NK-92 treated with Interleukin-12 subunit alpha and Interleukin-12 subunit beta, amount 100 ng/mL, for 24 hours (cell line): ENCODE measurements around the gene TMEM253.

Source experiments
- DNase-seq: peaks from one replicate; lab custom pipeline; 2025; lab: John Stamatoyannopoulos, UW

TMEM253 gene

DNA sequence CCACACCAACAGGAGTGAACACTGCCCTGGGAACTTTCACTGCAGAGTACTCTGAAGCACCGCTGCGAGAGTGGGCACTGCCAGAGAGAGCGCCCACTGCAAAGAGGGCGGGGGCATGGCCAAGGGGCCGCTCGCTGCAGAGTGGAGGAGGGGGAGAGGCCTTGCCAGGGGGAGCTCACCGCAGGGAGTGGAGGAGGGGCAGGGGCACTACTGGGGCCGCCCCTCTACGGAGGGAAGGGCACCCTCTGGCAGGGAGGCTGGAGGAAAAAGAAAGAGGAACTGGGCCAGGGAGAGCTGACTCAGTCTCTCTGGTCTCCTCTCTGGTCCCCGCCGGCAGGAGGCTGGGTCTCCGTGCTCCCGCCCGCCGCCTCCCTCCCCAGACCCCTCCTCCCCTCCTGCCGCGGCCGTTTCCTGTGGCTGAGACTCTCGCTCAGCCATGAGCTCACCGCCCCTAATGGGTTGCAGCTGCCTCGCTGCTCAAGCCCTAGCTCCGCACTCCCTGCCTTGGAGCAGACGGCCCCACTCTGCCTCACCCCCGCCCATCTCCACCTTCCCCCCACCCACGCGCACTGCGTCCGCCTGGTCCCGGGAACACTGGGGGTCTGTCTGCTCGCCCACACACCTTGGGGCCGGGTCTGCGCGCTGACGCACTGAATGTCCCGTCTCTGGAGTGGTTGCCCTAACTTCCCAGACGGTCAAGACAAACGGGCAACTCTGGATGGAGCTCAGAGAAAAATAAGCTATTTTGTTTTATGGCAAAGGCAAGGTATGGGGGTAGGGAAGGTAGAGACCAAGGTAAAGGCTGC lies 29.4 kb upstream of the TMEM253 start:
- DNase-seq: no peak

DNA sequence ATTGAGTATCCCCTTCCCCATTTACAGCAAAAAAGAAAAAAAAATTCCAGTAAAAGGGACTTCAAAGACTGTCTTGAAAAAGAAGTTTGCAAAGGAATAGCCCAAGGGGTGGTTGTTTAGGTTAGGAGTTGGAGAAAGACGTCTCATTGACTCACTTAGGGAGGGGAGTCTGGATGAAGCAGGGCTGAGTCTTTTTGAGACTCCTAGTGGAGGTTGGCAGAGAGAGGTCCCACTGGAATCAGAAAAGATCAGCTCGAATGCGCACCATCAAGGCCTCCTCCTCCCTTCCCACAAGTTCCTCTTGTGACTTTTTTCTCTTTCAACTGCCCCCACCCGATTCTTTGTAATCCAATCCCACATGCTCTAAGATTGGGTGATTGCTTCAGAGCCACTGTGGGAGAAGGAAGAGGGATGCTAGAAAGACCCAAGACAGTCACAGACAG lies 28.8 kb upstream of the TMEM253 start:
- no peak for DNase-seq

DNA sequence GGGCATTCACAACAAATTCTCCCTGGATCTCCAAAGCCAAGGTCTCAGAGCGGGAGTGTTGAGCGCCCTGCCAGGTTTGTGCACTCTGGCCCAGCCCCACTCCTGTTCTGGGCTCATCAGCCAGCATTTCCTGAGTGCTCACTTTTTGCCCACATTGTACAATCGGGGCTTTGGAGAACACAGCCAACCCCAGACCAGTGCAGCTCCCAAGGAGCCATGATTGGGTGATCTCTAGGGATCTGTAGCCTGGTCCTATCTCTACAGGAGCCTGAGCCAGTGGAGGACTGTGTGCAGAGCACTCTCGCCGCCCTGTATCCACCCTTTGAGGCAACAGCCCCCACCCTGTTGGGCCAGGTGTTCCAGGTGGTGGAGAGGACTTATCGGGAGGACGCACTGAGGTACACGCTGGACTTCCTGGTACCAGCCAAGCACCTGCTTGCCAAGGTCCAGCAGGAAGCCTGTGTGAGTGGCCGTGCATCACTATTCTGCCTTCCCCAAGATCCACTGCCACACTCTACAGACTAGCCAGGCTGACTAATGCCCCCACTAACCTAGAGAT lies 28.0 kb upstream of the TMEM253 start:
- no peak for DNase-seq

DNA sequence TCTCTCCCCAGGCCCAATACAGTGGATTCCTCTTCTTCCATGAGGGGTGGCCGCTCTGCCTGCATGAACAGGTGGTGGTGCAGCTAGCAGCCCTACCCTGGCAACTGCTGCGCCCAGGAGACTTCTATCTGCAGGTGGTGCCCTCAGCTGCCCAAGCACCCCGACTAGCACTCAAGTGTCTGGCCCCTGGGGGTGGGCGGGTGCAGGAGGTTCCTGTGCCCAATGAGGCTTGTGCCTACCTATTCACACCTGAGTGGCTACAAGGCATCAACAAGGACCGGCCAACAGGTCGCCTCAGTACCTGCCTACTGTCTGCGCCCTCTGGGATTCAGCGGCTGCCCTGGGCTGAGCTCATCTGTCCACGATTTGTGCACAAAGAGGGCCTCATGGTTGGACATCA lies 26.9 kb upstream of the TMEM253 start:
- DNase-seq: no peak

DNA sequence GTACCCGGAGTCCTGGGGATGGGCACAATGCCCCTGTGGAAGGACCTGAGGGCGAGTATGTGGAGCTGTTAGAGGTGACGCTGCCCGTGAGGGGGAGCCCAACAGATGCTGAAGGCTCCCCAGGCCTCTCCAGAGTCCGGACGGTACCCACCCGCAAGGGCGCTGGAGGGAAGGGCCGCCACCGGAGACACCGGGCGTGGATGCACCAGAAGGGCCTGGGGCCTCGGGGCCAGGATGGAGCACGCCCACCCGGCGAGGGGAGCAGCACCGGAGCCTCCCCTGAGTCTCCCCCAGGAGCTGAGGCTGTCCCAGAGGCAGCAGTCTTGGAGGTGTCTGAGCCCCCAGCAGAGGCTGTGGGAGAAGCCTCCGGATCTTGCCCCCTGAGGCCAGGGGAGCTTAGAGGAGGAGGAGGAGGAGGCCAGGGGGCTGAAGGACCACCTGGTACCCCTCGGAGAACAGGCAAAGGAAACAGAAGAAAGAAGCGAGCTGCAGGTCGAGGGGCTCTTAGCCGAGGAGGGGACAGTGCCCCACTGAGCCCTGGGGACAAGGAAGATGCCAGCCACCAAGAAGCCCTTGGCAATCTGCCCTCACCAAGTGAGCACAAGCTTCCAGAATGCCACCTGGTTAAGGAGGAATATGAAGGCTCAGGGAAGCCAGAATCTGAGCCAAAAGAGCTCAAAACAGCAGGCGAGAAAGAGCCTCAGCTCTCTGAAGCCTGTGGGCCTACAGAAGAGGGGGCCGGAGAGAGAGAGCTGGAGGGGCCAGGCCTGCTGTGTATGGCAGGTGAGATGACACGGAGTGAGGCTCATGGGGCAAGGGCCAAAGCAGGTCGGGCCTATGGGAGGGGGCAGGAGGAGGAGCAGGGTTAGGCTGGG lies 26.2 kb upstream of the TMEM253 start:
- no peak for DNase-seq

DNA sequence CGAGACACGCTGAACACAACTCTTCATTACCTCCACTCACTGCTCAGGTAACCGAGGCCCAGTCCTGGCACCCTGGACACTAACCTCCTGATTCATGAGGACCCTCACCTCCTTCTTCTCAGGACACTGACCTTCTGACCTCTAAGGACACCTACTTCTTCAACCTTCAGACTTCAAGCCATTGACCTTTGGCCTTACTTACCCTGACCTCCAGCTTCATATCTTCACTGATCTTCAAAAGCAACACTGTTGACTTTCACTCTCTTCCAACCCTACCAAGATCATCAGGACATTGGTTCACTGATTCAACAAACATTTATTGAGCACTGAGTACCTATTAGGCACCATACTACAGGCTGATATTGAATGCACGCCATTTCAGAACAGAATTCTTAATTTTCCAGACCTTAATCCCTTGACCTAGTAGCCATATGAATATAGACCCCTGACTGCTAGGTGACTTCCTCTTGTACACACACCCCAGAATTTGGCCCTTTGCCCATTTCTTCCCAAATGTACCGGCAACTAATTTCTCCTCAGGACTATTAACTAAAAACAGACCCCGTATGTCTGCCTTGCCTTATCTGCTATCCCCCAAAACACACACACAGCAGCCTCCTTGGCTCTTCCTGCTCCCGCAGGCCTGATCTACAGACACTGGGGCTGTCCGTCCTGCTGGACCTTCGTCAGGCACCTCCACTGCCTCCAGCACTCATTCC lies 25.0 kb upstream of the TMEM253 start:
- DNase-seq: no peak

DNA sequence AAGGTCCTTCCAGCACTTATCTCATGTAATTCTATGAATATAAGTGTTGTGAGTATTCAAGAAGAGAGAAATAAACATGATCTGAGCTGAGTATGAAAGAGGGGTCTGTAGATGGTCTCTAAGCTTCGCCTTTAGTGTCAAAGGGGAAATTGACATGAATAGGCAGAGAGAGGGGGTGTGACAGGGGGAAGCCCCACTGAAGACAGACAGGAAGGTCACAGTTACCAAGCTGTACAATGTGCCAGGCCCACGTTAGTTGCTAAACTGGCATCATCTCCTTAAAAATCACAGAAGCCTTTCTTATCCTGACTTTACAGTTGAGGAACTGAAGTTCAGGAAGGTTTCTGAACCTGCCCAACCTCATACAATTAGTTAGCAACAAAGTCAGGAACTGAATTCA lies 23.2 kb upstream of the TMEM253 start:
- DNase-seq: no peak

DNA sequence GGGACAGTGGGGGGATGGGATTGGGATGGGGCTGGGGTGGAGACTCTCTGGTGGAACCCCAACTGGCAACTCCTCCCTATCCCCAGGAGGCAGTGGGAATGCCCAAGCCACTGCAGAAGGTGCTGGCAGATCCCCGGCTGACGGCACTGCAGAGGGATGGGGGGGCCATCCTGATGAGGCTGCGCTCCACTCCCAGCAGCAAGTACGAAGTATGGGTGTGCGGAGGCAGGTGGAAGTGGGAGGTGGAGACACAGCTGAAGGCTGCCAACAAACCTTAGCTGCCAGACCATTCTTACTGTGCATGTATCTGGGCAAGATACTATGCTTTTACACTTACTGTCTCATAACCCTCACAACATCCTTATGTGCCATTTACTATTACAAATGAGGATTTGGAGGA lies 22.6 kb upstream of the TMEM253 start:
- DNase-seq: no peak

DNA sequence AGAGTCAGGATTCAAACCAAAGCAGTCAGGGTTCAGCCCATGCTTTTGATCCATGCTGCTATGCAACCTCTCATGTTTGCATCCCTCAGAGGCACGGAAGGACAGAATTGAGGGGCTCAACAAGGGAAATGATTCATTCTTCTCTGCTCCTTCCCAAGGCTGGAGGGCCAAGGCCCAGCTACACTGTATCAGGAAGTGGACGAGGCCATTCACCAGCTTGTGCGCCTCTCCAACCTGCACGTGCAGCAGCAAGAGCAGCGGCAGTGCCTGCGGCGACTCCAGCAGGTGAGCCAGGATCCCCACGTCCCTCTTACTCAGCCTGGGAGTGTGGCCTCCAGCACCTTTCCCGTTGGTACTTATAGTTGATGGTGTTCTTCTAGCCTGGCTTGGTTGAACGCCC lies 22.1 kb upstream of the TMEM253 start:
- no peak for DNase-seq

DNA sequence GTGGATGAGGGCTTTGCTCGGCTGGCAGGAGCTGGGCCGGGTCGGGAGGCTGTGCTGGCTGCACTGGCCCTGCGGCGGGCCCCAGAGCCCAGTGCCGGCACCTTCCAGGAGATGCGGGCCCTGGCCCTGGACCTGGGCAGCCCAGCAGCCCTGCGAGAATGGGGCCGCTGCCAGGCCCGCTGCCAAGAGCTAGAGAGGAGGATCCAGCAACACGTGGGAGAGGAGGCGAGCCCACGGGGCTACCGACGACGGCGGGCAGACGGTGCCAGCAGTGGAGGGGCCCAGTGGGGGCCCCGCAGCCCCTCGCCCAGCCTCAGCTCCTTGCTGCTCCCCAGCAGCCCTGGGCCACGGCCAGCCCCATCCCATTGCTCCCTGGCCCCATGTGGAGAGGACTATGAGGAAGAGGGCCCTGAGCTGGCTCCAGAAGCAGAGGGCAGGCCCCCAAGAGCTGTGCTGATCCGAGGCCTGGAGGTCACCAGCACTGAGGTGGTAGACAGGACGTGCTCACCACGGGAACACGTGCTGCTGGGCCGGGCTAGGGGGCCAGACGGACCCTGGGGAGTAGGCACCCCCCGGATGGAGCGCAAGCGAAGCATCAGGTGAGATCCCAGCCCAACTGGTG lies 19.2 kb upstream of the TMEM253 start:
- no peak for DNase-seq

DNA sequence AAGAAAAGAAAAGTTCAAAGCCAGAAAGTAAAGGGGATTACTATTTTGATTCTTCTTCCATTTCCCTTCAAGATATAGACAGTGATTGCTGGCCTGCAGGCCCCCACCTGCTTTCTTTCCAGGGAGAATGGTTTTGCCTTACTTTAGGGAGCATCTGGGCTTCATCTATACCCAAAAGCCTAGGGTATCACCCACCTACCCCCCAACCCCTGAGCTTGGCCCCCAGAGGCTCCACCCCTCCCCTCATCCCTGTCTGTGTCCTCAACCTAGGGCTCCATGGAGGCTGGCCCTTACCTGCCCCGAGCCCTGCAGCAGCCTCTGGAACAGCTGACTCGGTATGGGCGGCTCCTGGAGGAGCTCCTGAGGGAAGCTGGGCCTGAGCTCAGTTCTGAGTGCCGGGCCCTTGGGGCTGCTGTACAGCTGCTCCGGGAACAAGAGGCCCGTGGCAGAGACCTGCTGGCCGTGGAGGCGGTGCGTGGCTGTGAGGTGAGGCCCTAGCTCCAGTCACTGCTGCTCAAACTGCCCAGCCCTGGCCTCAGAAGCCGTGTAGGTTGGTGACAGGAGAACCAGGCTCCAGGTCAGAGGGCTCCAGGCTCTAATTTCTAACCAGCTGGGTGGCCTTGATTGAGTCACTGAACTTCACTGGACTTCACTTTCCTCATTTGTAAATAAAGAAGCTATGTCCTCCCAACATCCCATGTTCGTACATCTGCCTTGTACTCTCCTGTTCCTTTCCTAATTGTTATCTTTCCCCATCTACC lies 17.1 kb upstream of the TMEM253 start:
- DNase-seq: no peak

DNA sequence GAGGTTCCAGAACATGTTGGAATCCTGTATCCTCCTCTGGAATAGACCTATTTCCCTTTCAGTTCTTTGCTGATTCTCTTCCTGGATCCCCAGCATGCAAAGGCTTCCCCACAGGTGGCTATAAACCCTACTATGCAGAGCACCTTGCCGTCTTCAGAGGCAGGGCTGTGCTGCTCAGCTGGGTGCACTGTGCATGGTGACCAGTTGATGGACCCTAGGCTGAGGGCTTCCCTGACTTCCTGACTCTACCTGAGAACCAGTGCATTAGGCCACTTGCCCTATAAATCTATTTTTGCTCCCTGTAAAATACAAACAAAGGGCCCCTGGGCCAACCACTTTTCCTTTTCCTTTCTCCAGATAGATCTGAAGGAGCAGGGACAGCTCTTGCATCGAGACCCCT lies 16.5 kb upstream of the TMEM253 start:
- DNase-seq: no peak

DNA sequence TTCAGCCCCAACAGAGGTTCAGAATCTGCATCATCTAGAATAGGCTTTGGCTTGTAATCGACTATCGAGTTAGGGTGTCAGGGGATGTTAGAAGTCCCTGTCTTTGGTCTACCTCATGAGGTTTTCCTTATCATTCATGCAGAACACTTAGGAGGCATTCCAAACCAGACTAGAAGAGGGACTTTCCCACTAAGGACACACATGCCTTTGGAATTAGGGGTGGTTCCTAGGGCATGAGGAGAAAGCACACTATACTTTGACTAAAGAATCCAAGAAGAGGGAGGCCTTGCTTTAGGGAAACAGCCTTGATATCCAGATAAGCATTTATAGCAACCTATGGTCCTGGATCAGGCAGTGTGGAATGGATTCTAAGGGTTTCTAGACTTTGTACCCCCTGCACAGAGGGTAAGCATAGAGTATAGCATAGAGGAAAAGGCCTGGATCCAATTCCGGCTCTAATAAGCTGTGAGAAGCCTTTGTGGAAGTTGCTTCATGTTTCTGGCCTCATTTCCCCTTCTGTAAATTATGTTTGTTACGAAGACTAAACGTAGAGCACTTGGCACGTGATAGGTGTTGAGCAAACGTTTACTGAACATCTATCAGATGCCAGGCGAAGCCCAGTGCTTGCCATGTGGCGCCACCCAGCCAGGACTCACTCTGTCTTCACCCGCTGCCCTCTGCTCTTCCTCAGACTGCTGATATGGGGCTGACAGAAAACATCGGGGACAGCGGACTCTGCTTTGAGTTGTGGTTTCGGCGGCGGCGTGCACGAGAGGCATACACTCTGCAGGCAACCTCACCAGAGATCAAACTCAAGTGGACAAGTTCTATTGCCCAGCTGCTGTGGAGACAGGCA lies 15.6 kb upstream of the TMEM253 start:
- DNase-seq: no peak

DNA sequence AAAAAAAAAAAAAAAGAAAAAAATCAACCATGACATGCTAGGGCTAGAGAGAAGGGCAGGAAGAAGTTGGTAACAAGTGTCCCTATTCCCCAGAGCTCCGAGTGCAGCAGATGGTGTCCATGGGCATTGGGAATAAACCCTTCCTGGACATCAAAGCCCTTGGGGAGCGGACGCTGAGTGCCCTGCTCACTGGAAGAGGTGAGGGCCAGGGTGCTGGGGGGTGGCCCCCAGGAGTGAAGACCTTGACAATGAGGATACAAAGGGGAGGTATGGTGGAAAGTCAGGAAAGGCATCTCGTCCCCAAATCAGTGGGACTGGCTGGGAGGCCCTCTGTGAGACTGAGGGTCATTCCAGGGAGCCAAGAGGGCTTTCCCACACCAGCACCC lies 14.0 kb upstream of the TMEM253 start:
- no peak for DNase-seq

DNA sequence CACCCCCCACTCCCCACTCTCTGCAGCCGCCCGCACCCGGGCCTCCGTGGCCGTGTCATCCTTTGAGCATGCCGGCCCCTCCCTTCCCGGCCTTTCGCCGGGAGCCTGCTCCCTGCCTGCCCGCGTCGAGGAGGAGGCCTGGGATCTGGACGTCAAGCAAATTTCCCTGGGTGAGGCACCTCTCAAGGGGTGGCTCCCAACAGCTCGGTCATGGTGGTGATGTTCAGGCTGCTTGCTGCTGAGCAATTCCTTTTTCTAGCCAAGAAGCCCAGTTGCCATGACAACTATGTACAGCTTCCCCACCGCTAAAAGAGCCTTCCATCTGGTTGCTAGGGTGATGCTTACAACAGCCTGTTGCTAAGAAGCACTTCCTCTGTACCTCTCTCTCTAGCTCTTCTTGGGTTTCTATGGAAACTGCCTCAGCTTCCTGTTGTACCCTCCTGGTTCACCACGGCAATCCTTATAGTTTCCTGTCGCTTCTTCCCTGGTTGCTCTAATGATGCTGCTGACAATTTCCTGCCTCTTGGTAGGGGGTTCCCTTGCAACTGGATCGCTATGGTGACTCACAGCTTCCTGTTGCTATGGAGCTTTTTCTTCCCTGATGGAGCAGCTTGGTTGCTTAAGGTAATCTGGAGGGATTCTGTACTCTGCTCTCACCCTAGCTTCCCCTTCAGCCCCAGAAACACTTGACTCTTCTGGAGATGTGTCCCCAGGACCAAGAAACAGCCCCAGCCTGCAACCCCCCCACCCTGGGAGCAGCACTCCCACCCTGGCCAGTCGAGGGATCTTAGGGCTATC lies 13.4 kb upstream of the TMEM253 start:
- DNase-seq: peak; percentile 47

DNA sequence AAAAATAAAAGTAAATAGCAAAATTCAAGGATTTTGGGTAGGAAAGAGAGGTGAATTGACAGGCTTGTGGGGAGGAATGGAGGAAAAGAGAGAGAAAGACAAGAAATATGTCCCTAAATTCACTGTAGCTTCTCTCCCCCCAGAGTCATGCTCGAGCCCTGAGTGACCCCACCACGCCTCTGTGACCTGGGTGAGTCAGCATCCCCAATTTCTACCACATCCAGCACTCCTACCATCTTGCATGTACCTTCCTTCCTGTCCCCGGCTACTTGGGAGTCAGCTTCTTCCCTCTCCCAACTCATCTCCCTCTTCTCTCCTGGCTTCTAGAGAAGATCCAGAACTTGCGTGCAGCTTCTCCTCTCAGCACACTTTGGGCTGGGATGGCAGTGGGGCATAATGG lies 12.2 kb upstream of the TMEM253 start:
- DNase-seq: no peak

DNA sequence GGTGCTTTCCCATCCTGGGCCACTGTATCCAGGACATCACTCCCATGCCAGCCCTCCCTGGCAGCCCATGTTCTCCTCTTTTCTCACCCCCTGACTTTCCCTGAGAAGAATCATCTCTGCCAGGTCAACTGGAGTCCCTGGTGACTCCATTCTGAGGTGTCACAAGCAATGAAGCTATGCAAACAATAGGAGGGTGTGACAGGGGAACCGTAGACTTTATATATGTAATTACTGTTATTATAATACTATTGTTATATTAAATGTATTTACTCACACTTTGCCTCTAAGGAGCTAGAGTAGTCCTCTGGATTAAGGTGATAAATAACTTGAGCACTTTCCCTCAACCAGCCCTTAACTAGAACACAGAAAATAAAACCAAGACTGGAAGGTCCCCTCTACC lies 11.6 kb upstream of the TMEM253 start:
- no peak for DNase-seq

DNA sequence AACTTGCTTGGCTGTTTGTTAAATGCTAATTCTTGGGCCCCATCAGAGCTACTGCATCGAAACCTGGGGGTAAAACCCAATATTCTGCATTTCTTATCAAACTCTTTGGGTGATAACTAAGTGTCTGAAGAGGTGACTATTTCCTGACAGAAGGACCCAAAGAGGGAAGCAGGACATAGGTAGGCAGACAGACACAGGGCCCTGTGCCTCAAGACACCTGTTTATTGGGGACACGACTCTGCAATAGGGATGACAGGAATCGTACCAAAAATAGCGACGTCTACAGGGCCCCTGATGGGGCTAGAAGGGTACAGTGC lies 11.0 kb upstream of the TMEM253 start:
- DNase-seq: no peak

DNA sequence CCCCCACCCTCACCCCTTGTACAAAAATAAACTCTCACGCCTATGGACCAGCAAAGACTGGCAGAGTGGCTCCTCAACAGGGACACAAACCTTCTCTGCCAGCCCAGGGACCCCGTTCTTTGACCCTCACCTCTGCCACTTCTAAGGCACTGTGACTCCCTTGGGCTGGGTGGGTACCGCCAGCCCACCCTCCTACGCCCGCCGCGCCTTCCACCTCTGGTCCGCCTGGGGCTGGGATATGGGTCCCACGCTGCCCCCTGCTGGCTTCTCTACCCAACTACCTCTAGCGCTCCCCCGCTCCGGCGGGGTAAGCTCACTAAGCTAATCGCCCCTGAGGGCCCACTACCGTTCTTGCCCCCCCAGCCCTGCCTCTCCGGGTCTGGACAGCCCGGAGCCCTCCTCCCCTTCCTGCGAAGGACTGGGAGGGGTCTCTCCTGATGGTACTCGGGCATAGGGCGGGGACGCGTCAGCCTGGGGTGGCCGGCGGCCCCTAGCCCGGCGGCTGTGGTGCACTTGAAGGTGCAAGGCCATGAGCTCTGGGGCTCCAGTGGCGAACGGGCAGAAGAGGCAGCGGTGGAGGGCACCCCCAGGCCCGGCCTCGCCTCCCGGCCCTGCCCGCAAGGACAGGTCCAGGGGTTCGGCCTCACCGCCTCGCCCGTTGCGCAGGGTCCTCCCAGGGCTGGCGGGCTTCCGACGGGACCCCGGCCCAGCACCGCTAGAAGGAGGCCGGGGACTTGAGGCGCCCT lies 10.5 kb upstream of the TMEM253 start:
- no peak for DNase-seq
